Choroid plexus epithelial cell (primary cell): Measurements from ENCODE around the gene FAM219B.

Experiments used
- DNase-seq: peaks from one replicate; pipeline ENCODE4 v3.0.0-alpha.2; 2010; ENCODE audit warnings: low read depth
- H3K4me3 ChIP-seq: 2 replicates; pipeline ENCODE4 v1.5.1; 2011; ENCODE audit warnings: low read depth, mild to moderate bottlenecking, control low read depth, low read length, moderate library complexity
- CTCF ChIP-seq: conservative IDR thresholded peaks from 2 replicates; pipeline ENCODE4 v1.5.1; 2011; ENCODE audit warnings: low read depth, mild to moderate bottlenecking, control low read depth, inconsistent platforms, low read length, moderate library complexity

FAM219B gene

GRCh38 chr15:74885461-74885860, 21.2 kb downstream of the FAM219B start:
- no peak overlapping the region for H3K4me3 ChIP-seq
- TF ChIP-seq CTCF, result no peak
- DNase-seq, result no peak

GRCh38 chr15:74884428-74885223, 22.0 kb downstream of the FAM219B start:
- no peak overlapping the region for H3K4me3 ChIP-seq
- DNase-seq, result no peak
- TF ChIP-seq CTCF, result no peak

- no peak overlapping the region for H3K4me3 ChIP-seq
- TF ChIP-seq CTCF, result no peak
- no peak for DNase-seq
Measured at GRCh38 chr15:74882528-74882927, 24.1 kb downstream of the FAM219B start.

- no peak for DNase-seq
- no peak for TF ChIP-seq CTCF
- no peak overlapping the region for H3K4me3 ChIP-seq
Measured at GRCh38 chr15:74878273-74878672, 28.4 kb downstream of the FAM219B start.

GRCh38 chr15:74873756-74874424, 32.8 kb downstream of the FAM219B start:
- peak; percentile 39 for DNase-seq
- H3K4me3 ChIP-seq, result peak overlapping the region; percentile 92
- no peak for TF ChIP-seq CTCF

GRCh38 chr15:74873036-74873755, 33.5 kb downstream of the FAM219B start, which contains the start of gene SCAMP2:
Gene SCAMP2 (minus strand): TSS chr15:74873365. CDS start chr15:74873255, 110 bp downstream.
- peak; percentile 97 for DNase-seq
- TF ChIP-seq CTCF, result no peak

More at GRCh38 chr15:74873036-74873755, 33.5 kb downstream of the FAM219B start, which contains the start of gene SCAMP2:
- peak within 1 kb of the TSS; percentile 92 for H3K4me3 ChIP-seq
